ENCODE measurements around the gene KANSL1. TPM values are rescaled to one million over a fixed set of nuclear protein-coding genes. Genes with fewer than 3 reads are reported as not detected.

The KANSL1 gene
- total and polyA plus RNA-seq, 9 donors = 30.4 to 107 (median 77.7) TPM

DNA sequence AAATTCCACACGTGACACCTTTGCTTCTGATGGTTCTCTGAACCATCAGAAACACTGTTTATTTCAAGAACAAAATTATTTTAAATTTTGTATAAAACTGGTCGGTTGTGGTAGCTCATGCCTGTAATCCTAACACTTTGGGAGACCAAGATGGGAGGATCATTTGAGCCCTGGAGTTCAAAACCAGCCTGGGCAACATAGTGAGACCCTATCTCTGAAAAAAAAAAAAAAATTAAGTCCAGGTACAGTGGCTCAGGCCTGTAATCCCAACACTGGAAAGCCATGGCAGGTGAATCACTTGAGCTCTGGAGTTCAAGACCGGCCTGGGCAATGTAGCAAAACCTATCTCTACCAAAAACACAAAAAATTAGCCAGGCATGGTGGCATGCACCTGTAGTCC lies 8.3 kb upstream of the KANSL1 start:
- 94 to 98% (median 98%) methylated on average over 3 of the region's 3 CpGs for WGBS, 3 donors
- H3K27me3 ChIP-seq = no peaks in the 10 kb centered on the region
- DNase-seq = no peak
- peaks cover 1% of the 10 kb centered on the region for H3K4me1 ChIP-seq (ENCODE audit: insufficient read depth)
- intact Hi-C loops (cut with DNase I) = no loop called here
- H3K27ac ChIP-seq = no peak overlapping the region
- H3K4me3 ChIP-seq = no peak overlapping the region
- TF ChIP-seq, protein P1, sequence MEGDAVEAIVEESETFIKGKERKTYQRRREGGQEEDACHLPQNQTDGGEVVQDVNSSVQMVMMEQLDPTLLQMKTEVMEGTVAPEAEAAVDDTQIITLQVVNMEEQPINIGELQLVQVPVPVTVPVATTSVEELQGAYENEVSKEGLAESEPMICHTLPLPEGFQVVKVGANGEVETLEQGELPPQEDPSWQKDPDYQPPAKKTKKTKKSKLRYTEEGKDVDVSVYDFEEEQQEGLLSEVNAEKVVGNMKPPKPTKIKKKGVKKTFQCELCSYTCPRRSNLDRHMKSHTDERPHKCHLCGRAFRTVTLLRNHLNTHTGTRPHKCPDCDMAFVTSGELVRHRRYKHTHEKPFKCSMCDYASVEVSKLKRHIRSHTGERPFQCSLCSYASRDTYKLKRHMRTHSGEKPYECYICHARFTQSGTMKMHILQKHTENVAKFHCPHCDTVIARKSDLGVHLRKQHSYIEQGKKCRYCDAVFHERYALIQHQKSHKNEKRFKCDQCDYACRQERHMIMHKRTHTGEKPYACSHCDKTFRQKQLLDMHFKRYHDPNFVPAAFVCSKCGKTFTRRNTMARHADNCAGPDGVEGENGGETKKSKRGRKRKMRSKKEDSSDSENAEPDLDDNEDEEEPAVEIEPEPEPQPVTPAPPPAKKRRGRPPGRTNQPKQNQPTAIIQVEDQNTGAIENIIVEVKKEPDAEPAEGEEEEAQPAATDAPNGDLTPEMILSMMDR (IDR thresholded peaks at IDR 0.05) = no peak
- no peak for TF ChIP-seq POLR2A (IDR thresholded peaks at IDR 0.05)
- no peak for TF ChIP-seq EP300 (IDR thresholded peaks at IDR 0.05)
- H3K9me3 ChIP-seq = no peaks in the 10 kb centered on the region
- H3K36me3 ChIP-seq = no peaks in the 10 kb centered on the region

GRCh38 chr17:46200197-46200596 lies 7.0 kb upstream of the KANSL1 start:
- Histone ChIP-seq H3K36me3 (no peaks in the 10 kb centered on the region), H3K27ac (no peak overlapping the region), H3K4me1 (ENCODE audit: insufficient read depth) (peaks cover 6% of the 10 kb centered on the region), H3K4me3 (no peak overlapping the region), H3K9me3 (no peaks in the 10 kb centered on the region), H3K27me3 (no peaks in the 10 kb centered on the region)
- TF ChIP-seq POLR2A (IDR thresholded peaks at IDR 0.05) (no peak), EP300 (IDR thresholded peaks at IDR 0.05) (no peak)
- TF ChIP-seq, protein P1 (IDR thresholded peaks at IDR 0.05) = no peak
- DNase-seq = no peak
- 93 to 97% (median 93%) methylated on average over 7 of the region's 7 CpGs for WGBS, 3 donors
- intact Hi-C loops (cut with DNase I) = no loop called here

DNA sequence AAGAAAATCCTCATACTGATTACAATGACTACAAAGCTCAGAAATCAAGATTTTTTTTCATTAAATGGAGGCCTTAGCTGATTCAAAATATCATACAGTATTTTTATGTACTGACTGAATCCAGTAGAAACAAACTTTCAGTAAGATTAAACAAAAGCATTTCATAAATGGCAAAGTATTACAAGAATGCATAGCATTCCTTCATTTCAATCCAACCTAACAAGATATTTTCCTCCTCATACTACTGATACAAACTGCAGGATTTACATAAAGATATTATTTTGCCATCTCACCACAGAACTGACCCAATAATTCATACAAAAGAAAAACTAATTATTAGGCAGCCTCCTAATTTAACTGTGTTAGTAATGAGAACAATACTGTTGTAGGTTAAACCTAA lies 6.2 kb upstream of the KANSL1 start:
- Histone ChIP-seq H3K27ac (no peak overlapping the region), H3K27me3 (no peaks in the 10 kb centered on the region), H3K4me1 (ENCODE audit: insufficient read depth) (peaks cover 8% of the 10 kb centered on the region), H3K4me3 (no peak overlapping the region), H3K36me3 (no peaks in the 10 kb centered on the region), H3K9me3 (no peaks in the 10 kb centered on the region)
- intact Hi-C loops (cut with DNase I) = loop anchor here in 2 of 4 donors (10.0 kb wide), 1 partner anchor 155 kb away; no protein-coding TSS in a partner anchor
- TF ChIP-seq EP300 (IDR thresholded peaks at IDR 0.05) (no peak), POLR2A (IDR thresholded peaks at IDR 0.05) (no peak)
- TF ChIP-seq, protein P1 (IDR thresholded peaks at IDR 0.05) = no peak
- no peak for DNase-seq

DNA sequence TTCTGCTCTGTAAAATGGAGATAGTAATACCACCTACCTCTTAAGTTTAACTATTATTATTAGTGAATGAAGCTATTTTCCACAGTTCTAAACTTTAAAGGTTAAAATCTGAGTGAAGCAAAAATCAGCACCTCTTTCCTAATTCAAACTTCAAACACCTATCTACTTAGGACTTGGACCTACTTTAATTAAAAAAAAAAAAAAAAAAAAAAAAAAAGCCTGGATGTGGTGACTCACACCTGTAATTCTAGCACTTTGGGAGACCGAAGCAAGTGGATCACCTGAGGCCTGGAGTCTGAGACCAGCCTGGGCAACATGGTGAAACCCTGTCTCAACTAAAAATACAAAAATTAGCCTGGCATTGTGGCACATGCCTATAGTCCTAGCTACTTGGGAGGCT lies 5.0 kb upstream of the KANSL1 start:
- no peaks in the 10 kb centered on the region for H3K27me3 ChIP-seq
- H3K36me3 ChIP-seq = no peaks in the 10 kb centered on the region
- H3K4me3 ChIP-seq = no peak overlapping the region
- peaks cover 8% of the 10 kb centered on the region for H3K4me1 ChIP-seq (ENCODE audit: insufficient read depth)
- DNase-seq = no peak
- WGBS, 3 donors = 94 to 100% (median 97%) methylated on average over 1 of the region's 1 CpG
- TF ChIP-seq EP300 (IDR thresholded peaks at IDR 0.05) (no peak), POLR2A (IDR thresholded peaks at IDR 0.05) (no peak)
- TF ChIP-seq, protein P1 (IDR thresholded peaks at IDR 0.05) = no peak
- H3K27ac ChIP-seq = no peak overlapping the region
- intact Hi-C loops (cut with DNase I) = loop anchor here in 2 of 4 donors (10.0 kb wide), 1 partner anchor 153 kb away; no protein-coding TSS in a partner anchor
- H3K9me3 ChIP-seq = no peaks in the 10 kb centered on the region
